ENCODE results near the gene CYTH1. TPM values are rescaled to one million over a fixed set of nuclear protein-coding genes. Genes with fewer than 3 reads are reported as not detected.

Gene CYTH1
- total RNA-seq, 1 donor from 2014 or later = 29.4 TPM

Other genes with a start within 250 kb of the CYTH1 start
- gene DNAH17, start 204.9 kb downstream of the CYTH1 start, total RNA-seq = 0.81 TPM
- 19.5 TPM for gene USP36, start 58.5 kb upstream of the CYTH1 start, total RNA-seq
- gene CEP295NL, start 120.9 kb upstream of the CYTH1 start, total RNA-seq = 1.6 TPM
- gene TIMP2, start 143.1 kb upstream of the CYTH1 start, total RNA-seq = 95.5 TPM
- 312 TPM for gene LGALS3BP, start 197.7 kb upstream of the CYTH1 start, total RNA-seq
- gene CANT1, start 227.5 kb upstream of the CYTH1 start, total RNA-seq = 25.2 TPM
- 92.9 TPM for gene C1QTNF1, start 241.9 kb upstream of the CYTH1 start, total RNA-seq

Measured in cardiac septum (tissue), 1 donor.